HG02642 (cell line): ENCODE measurements around the gene TUFM.
"Not testable (repeated sequence)": the region's sequence is repeated elsewhere in the genome, so short reads cannot be mapped to it uniquely, and the experiment has no call there.

Source experiments
- ATAC-seq: cut with Tn5 transposase; IDR thresholded peaks from one replicate; pipeline ENCODE4 v1.9.1; 2021; ENCODE audit warnings: mild to moderate bottlenecking; ENCODE audit not compliant: unreplicated experiment, poor library complexity

The TUFM gene

GRCh38 chr16:28846080-28846932 lies at the start of gene TUFM:
Gene TUFM, minus strand, starts transcription at chr16:28846348. Its CDS starts 79 bp downstream, at chr16:28846269.
- ATAC-seq = peak; percentile 90

GRCh38 chr16:28895609-28896008 lies 49.5 kb upstream of the TUFM start:
- ATAC-seq = no peak

GRCh38 chr16:28893291-28893690 lies 47.1 kb upstream of the TUFM start:
- ATAC-seq = no peak

GRCh38 chr16:28891964-28892890 lies 46.1 kb upstream of the TUFM start:
- no peak for ATAC-seq

GRCh38 chr16:28890355-28890754 lies 44.2 kb upstream of the TUFM start:
- not testable (repeated sequence) for ATAC-seq

- ATAC-seq = no peak
Observed at GRCh38 chr16:28886945-28887344, 40.8 kb upstream of the TUFM start.

- ATAC-seq = no peak
Observed at GRCh38 chr16:28884045-28884444, 37.9 kb upstream of the TUFM start.

- no peak for ATAC-seq
Observed at GRCh38 chr16:28883221-28883996, 37.3 kb upstream of the TUFM start.

- no peak for ATAC-seq
Observed at GRCh38 chr16:28882551-28883160, 36.5 kb upstream of the TUFM start.

GRCh38 chr16:28881565-28881964 lies 35.4 kb upstream of the TUFM start:
- not testable (repeated sequence) for ATAC-seq

GRCh38 chr16:28880955-28881354 lies 34.8 kb upstream of the TUFM start:
- no peak for ATAC-seq

- no peak for ATAC-seq
Observed at GRCh38 chr16:28880589-28880915, 34.4 kb upstream of the TUFM start.

- peak; percentile 89 for ATAC-seq
Observed at GRCh38 chr16:28879841-28880588, 33.9 kb upstream of the TUFM start.

GRCh38 chr16:28879261-28879840 lies 33.2 kb upstream of the TUFM start:
- peak; percentile 36 for ATAC-seq

- no peak for ATAC-seq
Observed at GRCh38 chr16:28878083-28878926, 32.2 kb upstream of the TUFM start, which contains the start of gene ATP2A1. Gene ATP2A1, plus strand, starts transcription at chr16:28878488. Its CDS starts 184 bp downstream, at chr16:28878672.

- ATAC-seq = no peak
Observed at GRCh38 chr16:28877655-28878000, 31.5 kb upstream of the TUFM start.

- ATAC-seq = no peak
Observed at GRCh38 chr16:28876973-28877654, 31.0 kb upstream of the TUFM start.
